OCI-LY7 (cell line): ENCODE results near the gene HABP2. TPM values are rescaled to one million over a fixed set of nuclear protein-coding genes. Genes with fewer than 3 reads are reported as not detected.

Source experiments
- BruUV-seq: library from RNA; stranded (reverse); fragments of 400-500 nt; replicated peaks from 2 replicates; lab custom pipeline; 2021; lab: Mats Ljungman, UMichigan
- CTCF ChIA-PET: fragments of 300-600 bp; sonication (Branson Sonifier 250); formaldehyde crosslinking; loops from one replicate; lab custom pipeline; 2022; ENCODE audit warnings: antibody characterized with exemption; ENCODE audit not compliant: unreplicated experiment; lab: Charles Lee
- POLR2A ChIA-PET: fragments of 300-600 bp; sonication (Branson Sonifier 250); formaldehyde crosslinking; loops from one replicate; lab custom pipeline; 2022; ENCODE audit warnings: antibody characterized with exemption; lab: Charles Lee
- DNase-seq: peaks from one replicate; pipeline ENCODE4 v3.0.0-alpha.2; 2015; ENCODE audit warnings: low spot score
- H2AFZ ChIP-seq: fragments of 200-600 bp; sonication (generic), shearing (Covaris generic); 2 replicates; pipeline ENCODE4 v1.6.1; 2014; ENCODE audit warnings: mild to moderate bottlenecking, antibody characterized with exemption, low read length, moderate library complexity
- H3K27ac ChIP-seq: fragments of 200-600 bp; sonication (generic); 2 replicates; pipeline ENCODE4 v1.5.1; 2014; ENCODE audit warnings: mixed run types, low read depth, mild to moderate bottlenecking, moderate library complexity, low read length, inconsistent platforms; ENCODE audit not compliant: poor library complexity, severe bottlenecking
- H3K36me3 ChIP-seq: fragments of 200-600 bp; sonication (generic); 2 replicates; pipeline ENCODE4 v1.6.1; 2014; ENCODE audit warnings: mild to moderate bottlenecking, antibody characterized with exemption, low read length, moderate library complexity, mixed read lengths; ENCODE audit not compliant: insufficient read depth
- H3K4me1 ChIP-seq: fragments of 200-600 bp; sonication (generic); 2 replicates; pipeline ENCODE4 v1.5.1; 2014; ENCODE audit warnings: mild to moderate bottlenecking, low read length; ENCODE audit not compliant: insufficient read depth, poor library complexity, severe bottlenecking
- H3K4me2 ChIP-seq: fragments of 200-600 bp; sonication (generic); 2 replicates; pipeline ENCODE4 v1.6.1; 2014; ENCODE audit warnings: mild to moderate bottlenecking, low read length
- H3K4me3 ChIP-seq: fragments of 200-600 bp; sonication (generic); 2 replicates; pipeline ENCODE4 v1.5.1; 2014; ENCODE audit warnings: mild to moderate bottlenecking, low read depth, low read length; ENCODE audit not compliant: poor library complexity, severe bottlenecking
- H3K79me2 ChIP-seq: fragments of 200-600 bp; sonication (generic); 2 replicates; pipeline ENCODE4 v1.6.1; 2016; ENCODE audit warnings: low read depth, mild to moderate bottlenecking, low read length, moderate library complexity, mixed read lengths; ENCODE audit not compliant: insufficient read depth
- H3K9me2 ChIP-seq: fragments of 200-600 bp; sonication (generic); 2 replicates; pipeline ENCODE4 v1.6.1; 2016; ENCODE audit warnings: mild to moderate bottlenecking, low read length, mixed read lengths; ENCODE audit not compliant: insufficient read depth
- H3K9me3 ChIP-seq: fragments of 200-600 bp; sonication (generic); 2 replicates; pipeline ENCODE4 v1.6.1; 2014; ENCODE audit warnings: mild to moderate bottlenecking, mixed run types, low read length, mixed read lengths
- H4K20me1 ChIP-seq: fragments of 200-600 bp; sonication (generic); 2 replicates; pipeline ENCODE4 v1.6.1; 2014; ENCODE audit warnings: mild to moderate bottlenecking, antibody characterized with exemption, low read length, moderate library complexity, mixed read lengths; ENCODE audit not compliant: insufficient read depth
- CTCF ChIP-seq: fragments of 200-600 bp; sonication (generic); conservative IDR thresholded peaks from 2 replicates; pipeline ENCODE4 v1.5.1; 2014; ENCODE audit warnings: mild to moderate bottlenecking, antibody characterized with exemption, low read length, moderate library complexity, mixed read lengths
- EZH2phosphoT487 ChIP-seq: fragments of 200-600 bp; sonication (generic); IDR thresholded peaks from 2 replicates; pipeline ENCODE4 v1.6.1; 2018; ENCODE audit warnings: low read depth, borderline replicate concordance, mild to moderate bottlenecking, mixed run types, antibody characterized with exemption, low read length, moderate library complexity, mixed read lengths
- intact Hi-C: fragments of 100-400 bp; cut with micrococcal nuclease; formaldehyde crosslinking; loops from one replicate; pipeline ENCODE4 v1.10.0; 2022; ENCODE audit not compliant: unreplicated experiment
- total RNA-seq, 2 experiments: library from RNA; depleted of rRNA in 1 of 2; stranded (reverse); fragments of >200 nt in 1 of 2; shearing (Covaris generic) in 1 of 2; gene quantifications; 2 replicates each; pipeline ENCODE4 v1.2.3, GENCODE V29; 2014 to 2022

HABP2 gene
- total RNA-seq, 2 experiments from 2014 or later = not detected

GRCh38 chr10:113589201-113589770 lies 36.4 kb downstream of the HABP2 start:
- no peaks in the 10 kb centered on the region for H3K79me2 ChIP-seq
- DNase-seq = no peak
- H3K4me2 ChIP-seq = no peak overlapping the region
- CTCF ChIA-PET = no interaction called here
- POLR2A ChIA-PET = interaction anchor here (0.6 kb wide), 1 partner anchor 928 kb away, joined by 4 read pairs; no protein-coding TSS in a partner anchor
- BruUV-seq = no TSS peak
- H3K27ac ChIP-seq = no peak overlapping the region
- H4K20me1 ChIP-seq = no peaks in the 10 kb centered on the region
- no peaks in the 10 kb centered on the region for H3K9me2 ChIP-seq
- no peaks in the 10 kb centered on the region for H3K36me3 ChIP-seq
- no peaks in the 10 kb centered on the region for H3K9me3 ChIP-seq
- TF ChIP-seq EZH2phosphoT487 = no peak
- no peak for TF ChIP-seq CTCF
- H3K4me3 ChIP-seq = no peak overlapping the region
- H2AFZ ChIP-seq = no peak overlapping the region
- H3K4me1 ChIP-seq = no peaks in the 10 kb centered on the region
- intact Hi-C loops = no loop called here

- intact Hi-C loops = no loop called here
- TF ChIP-seq EZH2phosphoT487 (no peak), CTCF (no peak)
Measured at GRCh38 chr10:113590581-113590980, 37.7 kb downstream of the HABP2 start.

GRCh38 chr10:113592380-113592779 lies 39.5 kb downstream of the HABP2 start:
- intact Hi-C loops = no loop called here
- CTCF ChIA-PET = no interaction called here

More at GRCh38 chr10:113590581-113590980, 37.7 kb downstream of the HABP2 start:
- no peaks in the 10 kb centered on the region for H3K79me2 ChIP-seq
- CTCF ChIA-PET = no interaction called here
- no peak overlapping the region for H2AFZ ChIP-seq
- DNase-seq = no peak
- no peaks in the 10 kb centered on the region for H3K36me3 ChIP-seq
- H4K20me1 ChIP-seq = no peaks in the 10 kb centered on the region
- no peak overlapping the region for H3K4me2 ChIP-seq
- H3K9me3 ChIP-seq = no peaks in the 10 kb centered on the region
- no peaks in the 10 kb centered on the region for H3K9me2 ChIP-seq
- H3K4me1 ChIP-seq = no peaks in the 10 kb centered on the region
- H3K27ac ChIP-seq = no peak overlapping the region
- POLR2A ChIA-PET = interaction anchor here (0.5 kb wide), 1 partner anchor 1310 kb away, joined by 3 read pairs; no protein-coding TSS in a partner anchor
- BruUV-seq = no TSS peak
- no peak overlapping the region for H3K4me3 ChIP-seq

More at GRCh38 chr10:113592380-113592779, 39.5 kb downstream of the HABP2 start:
- TF ChIP-seq EZH2phosphoT487 (no peak), CTCF (no peak)
- Histone ChIP-seq H2AFZ (no peak overlapping the region), H4K20me1 (no peaks in the 10 kb centered on the region), H3K27ac (no peak overlapping the region), H3K9me3 (no peaks in the 10 kb centered on the region), H3K4me3 (no peak overlapping the region), H3K9me2 (no peaks in the 10 kb centered on the region), H3K4me1 (no peaks in the 10 kb centered on the region), H3K79me2 (no peaks in the 10 kb centered on the region), H3K4me2 (no peak overlapping the region), H3K36me3 (no peaks in the 10 kb centered on the region)
- DNase-seq = no peak
- POLR2A ChIA-PET = interaction anchor here (0.6 kb wide), 1 partner anchor 1601 kb away, joined by 4 read pairs; no protein-coding TSS in a partner anchor
- BruUV-seq = no TSS peak
